NCI-H2107 (cell line): Measurements from ENCODE around the gene FRMD8.
"Not testable (repeated sequence)": the region's sequence is repeated elsewhere in the genome, so short reads cannot be mapped to it uniquely, and the experiment has no call there.

ENCODE experiments used
- DNase-seq: peaks from one replicate; lab custom pipeline; 2025; lab: John Stamatoyannopoulos, UW

The FRMD8 gene

DNA sequence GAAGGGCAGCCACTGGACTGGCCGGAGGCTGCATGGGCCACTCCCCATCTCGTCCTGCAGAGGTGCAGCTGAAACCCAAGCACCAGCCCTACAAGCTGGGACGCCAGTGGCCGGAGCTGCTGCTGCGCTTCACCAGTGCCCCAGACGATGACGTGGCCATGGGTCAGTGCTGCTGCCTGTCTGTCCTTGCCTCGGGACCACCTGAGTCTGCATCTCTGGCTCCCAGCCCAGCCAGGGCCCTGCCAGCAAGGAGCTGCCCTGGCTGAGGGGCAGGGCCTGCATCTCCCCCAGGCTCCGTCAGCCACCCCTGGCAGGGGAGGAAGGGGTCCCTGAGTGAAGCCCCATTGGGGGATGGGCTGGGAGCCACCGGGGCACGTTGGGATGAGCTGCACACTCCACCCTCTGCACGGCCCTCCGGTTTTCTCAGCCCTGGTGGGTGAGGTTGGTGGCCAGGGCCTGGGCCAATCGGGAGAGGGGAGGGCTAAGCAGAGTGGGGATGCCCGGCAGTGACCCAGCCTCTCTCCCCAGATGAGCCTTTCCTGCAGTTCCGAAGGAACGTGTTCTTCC lies 7.2 kb downstream of the FRMD8 start:
- no peak for DNase-seq

DNA sequence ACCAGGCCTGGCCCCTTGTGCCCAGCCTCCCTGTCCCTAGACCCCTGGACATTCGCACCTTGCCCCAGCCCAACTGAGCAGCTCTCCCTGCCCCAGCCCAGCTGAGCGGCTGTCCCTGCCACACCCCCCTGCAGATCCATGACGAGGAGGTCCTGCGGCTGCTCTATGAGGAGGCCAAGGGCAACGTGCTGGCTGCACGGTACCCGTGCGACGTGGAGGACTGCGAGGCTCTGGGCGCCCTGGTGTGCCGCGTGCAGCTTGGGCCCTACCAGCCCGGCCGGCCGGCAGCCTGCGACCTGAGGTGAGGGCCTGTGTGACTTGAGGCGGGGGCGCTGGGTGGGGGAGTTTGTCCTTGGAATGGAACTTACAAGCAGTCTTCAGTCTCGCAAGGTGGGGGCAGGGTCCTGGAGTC lies 7.7 kb downstream of the FRMD8 start:
- no peak for DNase-seq

DNA sequence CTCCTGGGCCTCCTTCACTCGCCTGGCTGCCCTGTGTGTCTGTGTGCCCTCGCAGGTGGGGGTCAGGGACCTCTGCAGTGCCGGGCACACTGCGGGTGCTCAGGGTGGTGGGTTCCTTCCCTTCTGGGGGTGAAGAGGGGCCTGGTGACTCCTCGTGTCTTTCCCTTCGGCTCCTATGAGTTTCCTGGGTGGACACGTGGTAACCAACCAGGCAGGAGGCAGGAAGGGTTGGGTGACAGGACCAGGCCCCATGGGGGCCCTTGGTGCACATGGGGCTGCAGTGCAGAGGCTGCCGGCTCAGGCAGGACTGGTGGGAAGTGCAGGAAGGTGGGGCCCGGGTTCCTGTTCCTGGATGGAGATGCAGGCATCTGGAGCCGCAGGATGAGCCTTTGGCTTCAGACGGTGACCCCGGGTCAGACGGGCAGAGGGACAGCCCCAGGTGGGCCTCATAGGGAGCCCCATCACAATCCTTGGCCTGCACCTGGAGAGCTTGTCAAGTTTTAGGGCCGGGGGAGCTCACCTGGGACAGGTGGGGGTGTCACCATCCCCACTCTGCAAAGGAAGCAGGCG lies 9.6 kb downstream of the FRMD8 start:
- DNase-seq: no peak

DNA sequence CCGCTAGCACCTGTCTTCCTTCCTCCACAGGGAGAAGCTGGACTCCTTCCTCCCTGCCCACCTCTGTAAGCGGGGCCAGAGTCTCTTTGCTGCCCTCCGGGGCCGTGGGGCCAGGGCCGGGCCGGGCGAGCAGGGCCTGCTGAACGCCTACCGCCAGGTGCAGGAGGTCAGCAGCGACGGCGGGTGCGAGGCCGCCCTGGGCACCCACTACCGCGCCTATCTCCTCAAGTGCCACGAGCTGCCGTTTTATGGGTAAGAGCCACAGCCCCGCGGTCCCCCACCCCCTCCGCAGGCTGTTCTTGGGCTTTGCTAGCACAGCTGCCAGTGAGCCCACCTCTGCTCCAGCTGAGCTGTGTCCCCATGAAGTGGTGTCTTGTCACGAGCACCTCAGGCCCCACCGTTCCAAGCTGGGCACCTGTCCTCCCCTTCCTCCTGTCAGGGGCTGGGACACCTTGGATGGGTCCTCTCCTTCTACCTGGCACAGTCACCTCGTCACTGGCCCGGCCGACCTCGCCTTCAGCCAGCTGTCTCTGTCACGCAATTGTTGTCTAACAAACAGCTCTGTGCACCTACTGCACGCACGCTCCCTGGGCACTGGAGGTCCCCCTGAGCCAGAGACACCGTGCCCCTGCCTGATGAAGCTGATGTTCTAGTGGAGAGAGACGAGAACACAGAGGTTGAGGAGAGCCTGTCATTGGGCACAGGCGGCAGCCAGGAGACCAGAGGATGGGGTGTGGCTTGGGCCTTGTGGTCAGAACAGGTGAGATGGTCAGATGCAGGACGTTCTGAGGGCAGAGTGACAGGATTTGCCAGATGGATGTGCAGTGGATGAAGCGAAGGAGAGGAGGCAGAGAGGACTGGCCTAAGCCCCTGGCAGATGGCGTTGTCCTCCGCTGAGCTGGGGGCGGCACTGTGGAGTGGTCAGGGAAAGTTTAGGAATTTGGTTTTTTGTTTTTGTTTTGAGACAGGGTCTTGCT lies 10.6 kb downstream of the FRMD8 start:
- DNase-seq: no peak

DNA sequence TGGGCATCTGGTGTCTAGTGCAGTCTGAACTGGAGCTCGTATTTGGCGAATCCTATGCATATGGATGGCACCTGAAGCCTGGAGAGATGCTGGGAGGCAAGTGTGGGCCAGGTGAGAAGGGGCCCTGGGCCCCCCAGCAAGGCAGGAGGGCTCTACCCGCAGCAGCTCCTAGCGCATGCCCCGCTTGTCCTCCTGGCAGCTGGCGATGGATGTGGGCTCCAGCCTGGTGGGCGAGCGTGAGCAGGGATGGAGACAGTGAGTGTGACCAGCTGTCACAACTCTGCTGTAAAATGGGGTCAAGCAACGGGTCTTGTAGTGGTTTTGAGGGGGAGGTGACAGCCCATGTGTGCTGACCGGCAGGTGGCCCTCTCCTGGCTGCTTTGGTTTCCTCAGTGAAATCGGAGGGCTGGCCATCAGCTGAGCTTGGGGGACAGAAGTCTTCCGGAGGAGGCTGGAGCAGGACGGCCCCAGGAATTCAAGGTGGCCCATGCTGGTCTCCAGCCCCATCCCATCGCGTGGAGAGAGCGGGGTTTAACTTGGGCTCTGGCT lies 12.0 kb downstream of the FRMD8 start:
- DNase-seq: no peak

DNA sequence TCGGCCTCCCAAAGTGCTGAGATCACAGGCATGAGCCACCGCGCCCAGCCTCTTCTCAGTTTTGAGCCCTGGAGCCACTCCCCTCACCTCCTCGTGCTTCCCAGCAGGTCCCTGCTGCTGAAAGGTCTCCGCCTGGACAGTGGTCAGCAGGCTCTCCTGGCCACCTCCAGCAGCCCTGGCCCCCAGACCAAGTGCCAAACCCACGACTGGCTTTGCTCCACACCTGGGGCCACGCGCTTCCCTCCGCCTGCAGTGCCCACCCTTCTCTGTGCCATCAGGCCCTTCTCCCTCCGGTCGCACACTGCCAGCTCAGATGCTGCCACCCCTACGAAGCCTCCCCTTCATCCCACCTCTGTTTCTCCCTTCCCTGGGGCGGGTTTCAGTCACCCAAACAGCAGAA lies 12.8 kb downstream of the FRMD8 start:
- DNase-seq: no peak

DNA sequence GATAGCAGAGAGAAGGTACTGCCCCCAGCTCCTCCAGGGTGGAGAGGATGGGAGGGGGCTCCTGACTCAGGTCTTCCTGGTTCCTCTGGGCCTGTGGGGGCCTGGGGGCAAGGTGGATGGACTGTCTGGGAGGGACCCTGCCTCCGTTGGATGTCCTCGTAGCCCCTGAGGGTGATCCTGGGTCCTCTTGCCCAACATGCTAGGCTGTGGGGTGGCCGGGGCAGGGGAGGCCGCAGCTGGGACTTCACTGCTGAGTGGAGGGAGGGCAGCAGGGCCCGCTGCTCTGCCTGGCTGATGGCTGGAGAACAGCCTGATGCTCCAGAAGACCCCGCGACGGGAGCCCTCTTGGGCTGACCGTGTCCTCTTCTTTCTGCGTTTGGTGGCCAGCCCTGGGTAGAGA lies 13.4 kb downstream of the FRMD8 start:
- no peak for DNase-seq

DNA sequence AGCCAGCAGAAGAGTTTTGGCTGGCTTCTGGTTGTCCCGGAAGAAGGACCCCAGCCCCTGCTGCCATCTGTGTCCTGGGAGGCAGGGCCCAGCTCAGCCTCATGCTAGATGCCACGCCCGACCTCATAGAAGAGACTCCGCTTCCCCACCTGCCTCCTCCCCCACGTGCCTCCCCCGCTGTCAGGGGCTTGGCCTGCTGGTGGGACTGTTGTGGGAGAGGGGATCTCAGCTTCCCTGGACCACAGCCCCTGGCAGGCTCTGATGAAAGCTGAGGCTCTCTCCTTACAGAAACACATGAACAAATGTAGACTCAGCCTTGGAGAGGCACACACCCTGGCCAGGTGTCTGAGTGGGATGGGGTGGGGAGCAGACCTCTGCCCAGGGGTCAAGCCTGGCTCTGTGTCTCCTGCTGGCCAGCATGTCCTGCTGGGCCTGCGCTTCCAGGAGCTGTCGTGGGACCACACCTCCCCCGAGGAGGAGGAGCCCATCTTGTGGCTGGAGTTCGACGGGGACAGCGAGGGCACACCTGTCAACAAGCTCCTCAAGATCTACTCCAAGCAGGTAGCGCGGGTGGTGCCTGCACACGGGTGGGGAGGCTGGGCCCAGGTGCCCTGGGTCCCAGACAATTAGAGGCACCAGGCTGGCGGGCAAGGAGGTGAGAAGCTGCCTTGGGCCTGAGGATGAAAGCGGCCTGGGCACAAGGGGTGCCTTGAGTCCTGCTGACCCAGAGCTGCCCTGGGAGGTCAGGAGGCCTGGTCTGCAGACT lies 14.1 kb downstream of the FRMD8 start:
- DNase-seq: no peak

DNA sequence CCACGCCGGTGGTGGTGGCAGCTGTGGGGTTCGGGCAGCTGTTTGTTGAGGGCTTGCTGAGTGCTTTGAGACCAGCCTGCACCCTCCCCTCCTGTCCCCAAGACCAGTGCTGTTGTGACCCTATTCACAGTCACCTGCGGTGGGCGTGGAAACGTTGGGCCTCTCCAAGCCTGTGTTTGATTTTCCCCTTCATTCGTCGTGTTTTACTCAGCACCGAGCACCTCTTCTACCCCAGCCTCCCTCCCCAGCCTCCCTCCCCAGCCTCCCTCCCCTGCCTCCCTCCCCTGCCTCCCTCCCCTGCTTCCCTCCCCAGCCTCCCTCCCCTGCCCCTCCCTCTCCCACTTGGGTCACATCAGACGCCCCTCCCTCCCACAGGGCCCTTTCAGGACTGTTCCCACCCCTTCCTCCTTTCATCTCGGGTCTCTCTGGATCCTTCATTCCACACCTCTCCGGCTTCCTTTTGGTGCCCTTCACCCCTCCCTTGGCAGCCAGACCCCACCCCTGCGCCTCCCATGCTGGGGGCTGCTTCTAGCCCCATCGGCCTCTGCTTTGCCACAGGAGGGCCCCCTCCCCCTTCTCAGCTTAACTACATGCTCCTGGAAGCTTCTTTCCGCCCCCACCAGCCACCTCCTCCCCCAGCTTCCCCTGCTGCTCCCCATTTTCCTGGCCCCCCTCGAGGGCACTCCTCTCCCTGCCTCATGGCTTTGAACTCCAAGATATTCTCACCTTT lies 14.8 kb downstream of the FRMD8 start:
- DNase-seq: no peak

DNA sequence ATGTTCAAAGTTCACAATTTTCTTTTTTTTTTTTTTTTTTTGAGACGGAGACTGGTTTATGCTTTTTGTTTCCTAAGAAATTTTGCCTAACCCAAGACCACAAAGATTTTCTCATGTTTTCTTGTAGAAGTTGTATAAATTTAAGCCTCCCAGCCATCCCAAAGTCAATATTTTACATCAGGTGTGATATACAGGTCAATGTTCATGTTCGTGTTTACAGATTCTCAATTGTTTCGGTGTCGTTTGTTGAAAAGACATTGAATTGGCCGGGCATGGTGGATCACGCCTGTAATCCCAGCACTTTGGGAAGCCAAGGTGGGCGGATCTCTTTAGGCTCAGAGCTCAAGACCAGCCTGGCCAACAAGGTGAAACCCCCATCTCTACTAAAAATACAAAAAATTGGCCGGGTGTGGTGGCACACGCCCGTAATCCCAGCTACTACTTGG lies 15.4 kb downstream of the FRMD8 start:
- DNase-seq: no peak

DNA sequence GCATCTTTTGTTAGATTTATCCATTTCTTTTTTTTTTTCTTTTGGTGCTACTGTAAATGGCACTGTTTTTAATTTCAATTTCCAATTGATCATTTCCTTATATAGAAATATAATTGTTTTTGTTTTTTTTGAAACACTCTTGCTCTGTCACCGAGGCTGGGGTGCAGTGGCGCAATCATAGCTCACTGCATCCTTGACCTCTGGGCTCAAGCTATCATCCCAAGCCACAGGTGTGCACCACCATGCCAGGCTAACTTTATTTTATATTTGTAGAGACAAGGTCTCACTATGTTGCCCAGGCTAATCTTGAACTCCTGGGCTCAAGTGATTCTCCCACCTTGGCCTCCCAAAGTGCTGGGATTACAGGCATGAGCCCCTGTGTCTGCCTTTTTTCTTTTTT lies 16.4 kb downstream of the FRMD8 start:
- DNase-seq: no peak

DNA sequence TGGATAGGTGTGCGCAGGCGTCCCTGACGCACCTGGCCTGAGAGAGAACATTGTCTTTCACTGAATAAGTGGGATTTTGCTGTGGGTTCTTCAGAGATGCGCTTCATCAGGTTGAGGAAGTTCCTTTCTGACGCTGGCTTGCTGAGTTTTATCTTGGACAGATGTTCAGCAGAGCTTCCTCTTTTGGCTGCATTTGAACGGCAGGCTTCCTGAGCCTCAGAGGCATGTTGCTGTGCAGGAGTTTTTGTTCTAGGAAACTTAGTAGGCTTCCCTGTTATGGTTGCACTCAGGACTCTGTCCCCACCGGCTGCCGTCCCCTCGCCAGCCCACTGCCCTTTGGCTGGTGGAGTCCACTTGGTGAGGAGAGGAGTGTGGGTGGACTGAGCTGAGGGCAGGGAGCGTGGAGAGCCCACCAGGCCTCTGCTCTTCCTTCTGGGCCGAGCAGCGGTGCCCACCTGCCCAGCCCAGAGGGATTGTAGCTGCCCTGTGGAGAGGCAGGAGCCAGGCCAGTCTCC lies 17.2 kb downstream of the FRMD8 start:
- no peak for DNase-seq

DNA sequence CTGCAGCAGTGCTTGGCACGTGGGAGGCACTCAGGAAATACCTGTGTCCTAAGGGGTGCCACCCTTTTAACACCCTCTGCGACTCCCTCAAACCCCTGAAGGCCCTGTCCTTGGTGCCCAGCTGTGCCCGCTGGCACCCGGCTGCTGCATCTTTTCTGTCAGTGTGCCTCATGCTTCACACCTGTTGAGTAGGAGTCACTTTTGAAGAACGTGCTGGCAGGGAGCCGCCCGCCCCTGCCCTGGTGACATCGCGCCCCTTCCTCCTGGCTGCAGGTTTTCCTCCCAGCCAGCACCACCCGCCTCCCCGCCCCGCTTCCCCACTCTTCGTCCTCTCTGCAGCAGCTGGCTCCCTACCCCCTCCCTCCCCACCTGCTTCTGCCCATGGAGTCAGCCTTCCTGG lies 17.8 kb downstream of the FRMD8 start:
- DNase-seq: no peak

DNA sequence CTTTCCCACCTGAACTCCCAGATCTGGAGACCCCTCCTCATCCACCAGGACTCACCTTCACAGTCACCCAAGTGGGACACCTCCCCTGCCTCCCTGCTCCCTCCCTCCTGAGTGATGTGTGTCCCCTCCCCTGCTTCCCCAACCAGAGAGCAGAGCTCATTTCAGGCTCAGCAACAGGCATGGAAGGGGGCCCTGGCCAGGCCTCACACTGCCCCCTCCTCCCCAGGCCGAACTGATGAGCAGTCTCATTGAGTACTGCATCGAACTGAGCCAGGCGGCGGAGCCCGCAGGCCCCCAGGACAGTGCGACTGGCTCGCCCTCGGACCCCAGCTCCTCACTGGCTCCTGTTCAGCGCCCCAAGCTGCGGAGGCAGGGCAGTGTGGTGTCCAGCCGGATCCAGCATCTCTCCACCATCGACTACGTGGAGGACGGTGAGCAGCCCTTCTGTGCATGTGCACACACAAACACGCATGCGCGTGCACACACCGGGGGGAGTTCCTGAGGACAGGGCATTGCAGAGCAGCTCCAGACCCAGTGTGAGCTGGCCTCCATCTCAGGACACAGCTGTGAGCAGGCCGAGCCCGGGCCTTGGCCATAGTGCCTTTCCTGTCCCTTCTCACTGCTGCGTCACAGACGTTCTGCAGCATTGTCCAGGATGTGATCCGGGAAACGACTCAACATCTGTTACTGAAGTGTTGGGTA lies 18.4 kb downstream of the FRMD8 start:
- DNase-seq: no peak

DNA sequence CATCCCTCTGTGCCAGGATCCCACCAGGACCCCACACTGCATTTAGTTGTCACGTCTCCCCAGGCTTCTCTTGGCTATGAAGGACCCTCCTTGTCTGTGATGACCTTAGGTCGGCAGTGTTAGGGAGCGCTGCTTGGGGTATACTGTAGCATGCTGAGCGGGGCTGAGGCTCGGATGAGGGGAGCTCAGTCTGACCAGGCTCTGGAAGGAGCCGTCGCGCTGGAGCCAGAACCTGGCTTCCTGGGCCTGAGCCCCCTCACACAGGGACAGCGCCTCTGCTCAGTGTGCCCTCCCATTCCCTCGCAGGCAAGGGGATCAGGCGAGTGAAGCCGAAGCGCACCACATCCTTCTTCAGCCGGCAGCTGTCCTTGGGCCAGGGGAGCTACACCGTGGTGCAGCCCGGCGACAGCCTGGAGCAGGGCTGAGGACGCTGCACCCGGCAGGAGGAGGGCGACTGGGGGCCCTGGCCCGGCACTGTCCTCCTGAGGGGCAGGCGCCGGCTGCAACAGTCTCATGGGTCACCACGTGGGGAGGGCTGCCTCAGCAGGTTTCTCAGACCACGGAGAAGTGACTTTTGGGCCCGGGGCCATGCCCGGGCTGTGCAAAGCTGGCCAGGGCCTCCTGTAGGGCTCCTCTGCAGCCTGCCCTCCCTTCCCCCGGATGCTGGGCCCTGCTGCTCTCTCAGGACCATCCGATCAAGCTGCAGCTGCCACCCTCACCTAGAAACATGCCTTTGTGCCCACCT lies 24.7 kb downstream of the FRMD8 start:
- no peak for DNase-seq

DNA sequence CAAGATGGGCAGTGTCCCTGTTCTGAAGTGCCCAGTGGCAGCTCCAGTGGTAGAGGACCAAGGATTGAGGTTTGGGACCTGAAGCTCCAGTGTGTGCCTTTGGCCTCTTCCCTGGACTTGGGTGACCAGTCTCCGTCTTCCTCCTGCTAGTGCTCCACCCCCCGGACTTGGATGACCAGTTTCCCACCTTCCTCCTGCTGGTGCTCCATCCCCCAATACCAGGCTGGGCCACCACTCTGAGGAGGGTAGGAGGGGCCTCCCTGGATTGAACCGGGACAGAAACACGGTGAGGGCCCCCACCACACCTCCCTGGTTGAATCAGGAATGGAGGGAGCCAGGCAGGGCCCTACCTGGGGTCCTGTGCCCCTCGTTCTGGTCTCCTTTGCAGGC lies 25.2 kb downstream of the FRMD8 start:
- DNase-seq: no peak

DNA sequence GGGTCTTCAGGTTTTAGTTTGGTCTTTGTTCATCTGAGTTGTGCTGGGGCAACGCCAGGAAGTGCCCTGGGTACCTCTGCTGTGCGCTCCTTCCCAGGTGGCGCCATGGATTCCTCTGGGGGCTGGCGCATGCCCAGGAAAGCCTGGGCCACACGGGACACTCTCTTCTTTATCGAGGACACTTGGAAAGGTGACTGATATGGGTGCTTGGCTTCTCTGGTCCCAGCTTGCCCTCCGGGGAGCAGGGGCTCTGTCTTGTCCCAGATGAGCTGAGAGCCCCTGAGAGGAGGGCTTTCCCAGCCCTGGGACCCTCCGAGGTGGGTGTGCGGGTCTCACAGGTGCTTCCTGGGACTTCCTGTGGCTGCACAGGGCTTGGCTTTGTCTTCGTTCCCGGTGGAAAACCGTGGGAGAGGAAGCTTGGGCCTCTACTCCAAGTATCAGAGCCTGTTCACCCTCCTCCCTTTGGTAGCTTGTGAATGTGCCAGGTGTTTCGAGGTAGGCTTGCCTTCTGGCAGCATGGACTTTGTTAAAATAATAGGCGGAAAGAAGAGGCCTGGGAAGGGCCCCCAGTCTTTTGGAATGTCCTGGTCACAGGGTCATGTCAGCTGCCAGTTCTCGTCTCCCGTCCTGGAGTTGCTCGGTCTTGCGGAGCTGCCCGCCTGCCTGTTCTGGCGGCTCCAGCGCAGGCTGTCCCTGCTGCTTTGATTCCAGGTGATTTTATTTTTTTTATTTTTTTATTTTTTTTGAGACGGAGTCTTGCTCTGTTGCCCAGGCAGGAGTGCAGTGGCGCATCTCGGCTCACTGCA lies 26.0 kb downstream of the FRMD8 start:
- no peak for DNase-seq

DNA sequence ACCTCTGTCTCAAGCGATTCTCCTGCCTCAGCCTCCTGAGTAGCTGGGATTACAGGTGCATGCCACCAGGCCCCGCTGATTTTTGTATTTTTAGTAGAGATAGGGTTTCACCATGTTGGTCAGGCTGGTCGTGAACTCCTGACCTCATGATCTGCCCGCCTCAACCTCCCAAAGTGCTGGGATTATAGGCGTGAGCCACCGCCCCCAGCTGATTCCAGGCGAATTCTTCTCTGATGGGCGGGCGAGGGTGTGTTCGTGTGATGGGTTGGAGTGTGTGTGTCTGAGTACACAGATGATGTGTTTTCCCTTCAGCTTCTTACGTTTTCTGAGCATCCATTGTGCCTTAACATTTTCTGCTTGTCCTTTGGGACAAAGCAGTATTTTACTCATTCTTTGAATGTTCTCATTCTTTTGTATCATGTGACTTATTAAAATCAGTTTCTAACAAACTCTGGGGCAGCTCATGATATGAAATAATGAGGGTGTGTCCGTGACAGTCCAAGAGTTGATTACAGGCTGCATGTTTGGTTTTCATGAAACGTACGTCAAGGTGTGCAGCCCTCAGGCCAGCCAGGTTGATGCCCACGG lies 26.7 kb downstream of the FRMD8 start:
- DNase-seq: not testable (repeated sequence)
